HG03175 (cell line): ENCODE results near the gene SF3A2.
A peak's percentile ranks its signal among the peaks of the same experiment; 100 is the strongest.

Experiments used
- ATAC-seq: cut with Tn5 transposase; IDR thresholded peaks from one replicate; pipeline ENCODE4 v1.9.1; 2021; ENCODE audit warnings: mild to moderate bottlenecking, moderate library complexity; ENCODE audit not compliant: unreplicated experiment

Gene SF3A2

DNA sequence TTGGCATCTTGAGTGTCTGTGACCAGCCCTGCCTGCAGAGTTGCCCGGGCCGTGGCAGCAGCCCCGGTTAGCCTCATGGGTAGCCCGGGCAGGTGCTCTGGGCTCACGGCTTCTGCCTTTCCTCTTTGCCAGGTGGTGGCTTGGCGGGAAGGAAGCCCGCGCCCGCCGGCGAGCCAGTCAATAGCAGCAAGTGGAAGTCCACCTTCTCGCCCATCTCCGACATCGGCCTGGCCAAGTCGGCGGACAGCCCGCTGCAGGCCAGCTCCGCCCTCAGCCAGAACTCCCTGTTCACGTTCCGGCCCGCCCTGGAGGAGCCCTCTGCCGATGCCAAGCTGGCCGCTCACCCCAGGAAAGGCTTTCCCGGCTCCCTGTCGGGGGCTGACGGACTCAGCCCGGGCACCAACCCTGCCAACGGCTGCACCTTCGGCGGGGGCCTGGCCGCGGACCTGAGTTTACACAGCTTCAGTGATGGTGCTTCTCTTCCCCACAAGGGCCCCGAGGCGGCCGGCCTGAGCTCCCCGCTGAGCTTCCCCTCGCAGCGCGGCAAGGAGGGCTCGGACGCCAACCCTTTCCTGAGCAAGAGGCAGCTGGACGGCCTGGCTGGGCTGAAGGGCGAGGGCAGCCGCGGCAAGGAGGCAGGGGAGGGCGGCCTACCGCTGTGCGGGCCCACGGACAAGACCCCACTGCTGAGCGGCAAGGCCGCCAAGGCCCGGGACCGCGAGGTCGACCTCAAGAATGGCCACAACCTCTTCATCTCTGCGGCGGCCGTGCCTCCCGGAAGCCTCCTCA, 10.4 kb upstream of the SF3A2 start:
- ATAC-seq: no peak

DNA sequence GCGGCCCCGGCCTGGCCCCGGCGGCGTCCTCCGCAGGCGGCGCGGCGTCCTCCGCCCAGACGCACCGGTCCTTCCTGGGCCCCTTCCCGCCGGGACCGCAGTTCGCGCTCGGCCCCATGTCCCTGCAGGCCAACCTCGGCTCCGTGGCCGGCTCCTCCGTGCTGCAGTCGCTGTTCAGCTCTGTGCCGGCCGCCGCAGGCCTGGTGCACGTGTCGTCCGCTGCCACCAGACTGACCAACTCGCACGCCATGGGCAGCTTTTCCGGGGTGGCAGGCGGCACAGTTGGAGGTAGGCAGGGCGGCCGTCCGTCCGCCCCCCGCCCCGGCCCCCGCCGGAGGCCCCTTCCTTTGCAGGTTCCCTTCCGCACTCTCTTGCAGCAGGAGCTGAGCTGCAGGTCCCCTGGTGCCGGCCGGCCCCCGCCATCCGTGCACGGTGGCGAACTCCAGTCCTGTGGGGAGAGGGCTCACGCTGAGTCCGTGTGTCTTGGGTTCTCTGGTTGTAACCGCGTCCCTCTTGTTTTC, 9.7 kb upstream of the SF3A2 start:
- ATAC-seq: no peak

DNA sequence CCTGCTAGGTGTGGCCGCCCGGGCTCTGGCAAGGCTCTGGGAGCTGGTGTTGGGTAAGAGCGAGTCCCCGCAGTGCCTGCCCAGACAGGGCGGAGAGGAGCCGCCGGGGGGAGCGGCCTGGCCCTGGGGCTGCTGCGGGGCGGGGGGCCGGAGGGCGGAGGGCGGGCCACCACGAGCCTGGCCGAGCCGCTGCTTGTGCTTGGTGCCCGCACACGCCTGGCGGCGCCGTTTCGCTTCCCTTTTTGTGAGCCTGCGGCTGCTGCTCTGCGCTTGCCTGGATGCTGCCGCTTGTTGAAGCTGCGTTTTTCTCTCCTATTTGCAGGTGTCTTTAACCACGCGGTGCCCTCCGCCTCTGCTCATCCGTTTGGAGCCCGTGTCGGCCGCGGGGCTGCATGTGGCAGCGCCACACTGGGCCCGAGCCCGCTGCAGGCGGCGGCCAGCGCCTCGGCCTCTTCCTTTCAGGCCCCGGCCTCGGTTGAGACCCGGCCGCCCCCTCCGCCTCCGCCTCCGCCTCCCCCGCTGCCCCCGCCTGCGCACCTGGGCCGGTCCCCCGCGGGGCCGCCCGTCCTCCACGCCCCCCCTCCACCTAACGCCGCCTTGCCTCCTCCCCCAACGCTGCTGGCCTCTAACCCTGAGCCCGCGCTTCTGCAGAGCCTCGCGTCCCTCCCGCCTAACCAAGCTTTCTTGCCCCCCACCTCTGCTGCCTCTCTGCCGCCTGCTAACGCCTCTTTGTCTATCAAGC, 9.0 kb upstream of the SF3A2 start:
- ATAC-seq: no peak

DNA sequence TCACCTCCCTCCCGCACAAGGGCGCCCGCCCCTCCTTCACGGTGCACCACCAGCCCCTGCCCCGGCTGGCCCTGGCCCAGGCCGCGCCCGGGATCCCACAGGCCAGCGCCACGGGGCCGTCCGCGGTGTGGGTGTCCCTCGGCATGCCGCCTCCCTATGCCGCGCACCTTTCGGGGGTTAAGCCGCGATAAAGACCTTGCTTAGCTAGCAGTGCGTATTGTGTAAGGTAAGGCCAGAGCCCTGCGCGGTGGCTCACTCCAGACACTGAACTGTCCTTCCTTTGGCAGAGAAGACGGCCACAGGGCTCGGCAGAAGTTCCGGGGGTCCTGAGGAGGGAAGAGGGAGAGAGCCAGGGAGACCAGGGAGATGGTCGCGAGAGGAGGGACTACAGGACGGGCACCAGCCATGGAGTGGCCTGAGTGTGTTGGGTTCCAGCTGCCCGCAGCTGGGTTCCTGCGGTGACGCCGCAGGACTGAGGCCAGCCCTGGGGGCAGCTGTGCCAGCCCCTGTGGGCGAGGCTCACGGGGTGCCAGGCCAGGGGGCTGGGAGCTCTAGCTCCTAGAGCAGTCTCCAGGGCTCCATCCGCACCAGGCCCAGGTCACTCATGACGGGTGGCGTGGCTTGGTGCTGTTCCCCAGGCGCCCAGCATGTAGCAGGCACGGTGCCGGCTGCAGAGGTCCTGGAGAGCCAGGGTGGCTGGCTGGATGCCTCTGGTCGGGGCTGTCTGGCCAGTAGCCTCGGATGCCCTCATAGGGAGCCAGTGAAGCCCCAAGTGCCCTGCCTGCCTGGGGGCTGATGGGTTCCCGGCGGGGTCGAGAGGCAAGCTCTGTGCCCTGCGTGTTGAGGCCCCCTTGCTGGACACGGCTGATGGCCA, 8.2 kb upstream of the SF3A2 start:
- ATAC-seq: no peak

DNA sequence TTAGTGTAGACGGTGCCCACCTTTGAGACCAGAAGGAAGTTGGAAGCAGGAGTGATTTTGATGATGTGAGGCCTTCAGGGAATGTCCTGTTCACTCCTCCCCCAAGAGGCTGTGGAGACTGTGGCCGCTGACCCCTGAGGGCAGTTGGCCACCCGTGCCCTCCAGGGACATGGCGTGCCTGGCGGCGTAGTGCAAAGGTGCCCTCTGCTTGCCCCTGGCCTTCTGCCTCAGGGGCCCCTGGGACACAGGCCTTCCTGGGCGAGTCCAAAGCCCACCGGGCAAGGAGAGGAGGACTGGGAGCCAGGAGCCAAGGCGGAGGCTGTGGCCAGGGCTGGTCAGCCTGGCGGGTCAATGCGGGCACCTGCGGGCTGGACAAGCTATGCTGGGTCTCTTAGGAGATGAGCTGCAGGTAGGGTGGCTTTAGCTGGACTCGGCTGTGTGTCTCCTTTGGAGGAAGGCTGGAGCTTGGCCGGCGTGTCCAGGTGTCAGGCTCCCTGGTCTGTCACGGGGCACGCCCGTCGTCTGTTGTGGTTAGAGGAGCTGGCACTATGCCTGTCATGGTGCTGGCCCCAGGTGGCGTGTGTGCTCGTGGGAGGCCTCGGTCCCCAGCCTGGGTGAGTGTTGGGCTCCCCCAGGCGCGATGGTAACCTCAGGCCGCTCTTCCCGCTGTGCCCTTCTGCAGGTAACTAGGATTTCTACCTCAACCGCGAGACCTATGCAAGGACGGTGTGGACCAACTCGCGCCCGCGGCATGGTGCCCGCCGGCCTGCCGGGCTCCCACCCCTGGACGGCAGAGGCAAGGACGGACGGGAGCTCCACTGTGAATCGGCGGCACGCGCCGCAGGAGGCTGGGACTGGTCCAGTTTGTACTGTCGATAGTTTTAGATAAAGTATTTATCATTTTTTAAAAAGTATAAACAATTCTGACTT, 7.3 kb upstream of the SF3A2 start:
- no peak for ATAC-seq

DNA sequence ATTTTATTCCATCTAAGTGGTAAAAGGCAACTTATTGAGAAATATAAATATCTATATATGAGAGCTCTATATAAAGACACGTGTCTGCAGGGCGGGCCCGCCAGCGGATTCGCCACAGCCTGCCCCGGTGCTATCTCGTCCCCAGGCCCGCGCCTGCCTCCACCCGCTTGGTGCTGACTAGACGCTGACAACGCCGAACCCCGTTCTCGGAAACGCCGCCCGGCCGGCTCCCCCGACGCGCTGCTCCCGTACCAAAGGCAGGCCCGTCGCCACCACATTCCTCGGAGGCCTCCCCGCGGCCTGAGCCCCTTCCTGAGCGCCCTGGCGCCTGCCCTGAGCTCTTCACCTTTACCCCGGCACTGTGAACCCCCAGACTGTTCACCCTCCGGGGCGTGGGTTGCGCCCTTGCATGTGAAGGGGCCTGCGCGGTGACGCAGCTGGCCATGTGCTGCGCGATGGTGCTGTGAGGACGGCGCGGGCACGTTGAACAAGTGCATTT, 6.5 kb upstream of the SF3A2 start:
- no peak for ATAC-seq

DNA sequence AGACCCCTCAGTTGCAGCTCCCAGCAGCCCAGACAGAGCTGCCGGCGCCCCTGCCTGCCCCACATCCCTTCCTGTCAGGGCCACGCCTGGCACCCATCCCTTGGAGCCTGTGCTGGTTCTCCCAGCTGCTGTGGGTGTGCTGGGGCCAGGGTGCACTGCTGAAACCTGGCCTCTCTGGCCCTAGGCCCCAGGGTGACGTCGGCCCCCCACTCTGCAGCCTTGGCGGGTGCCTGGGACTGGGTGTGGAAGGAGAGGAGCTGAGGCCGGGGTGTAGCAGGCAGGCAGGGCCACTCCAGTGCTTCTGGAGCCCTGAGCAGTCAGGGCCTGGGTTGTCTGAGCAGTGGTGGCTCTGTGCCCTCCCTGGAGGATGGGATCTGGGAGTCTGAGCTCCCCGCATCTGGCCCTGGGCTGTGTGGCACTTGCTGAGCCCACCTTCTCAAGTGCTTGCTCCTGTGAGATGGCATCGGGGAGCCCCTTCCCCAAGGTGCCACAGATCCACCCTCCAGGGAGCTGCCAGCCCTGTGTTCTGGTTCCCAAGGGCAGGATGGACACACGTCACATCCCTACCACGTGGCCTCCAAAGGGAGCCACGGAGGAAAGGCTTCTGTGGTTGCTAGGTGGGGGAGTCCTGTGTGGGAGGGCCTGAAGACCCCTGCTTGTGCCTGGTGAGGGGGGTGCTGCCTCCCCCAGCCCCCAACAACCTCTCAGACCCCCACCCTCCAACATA, 5.7 kb upstream of the SF3A2 start:
- no peak for ATAC-seq

DNA sequence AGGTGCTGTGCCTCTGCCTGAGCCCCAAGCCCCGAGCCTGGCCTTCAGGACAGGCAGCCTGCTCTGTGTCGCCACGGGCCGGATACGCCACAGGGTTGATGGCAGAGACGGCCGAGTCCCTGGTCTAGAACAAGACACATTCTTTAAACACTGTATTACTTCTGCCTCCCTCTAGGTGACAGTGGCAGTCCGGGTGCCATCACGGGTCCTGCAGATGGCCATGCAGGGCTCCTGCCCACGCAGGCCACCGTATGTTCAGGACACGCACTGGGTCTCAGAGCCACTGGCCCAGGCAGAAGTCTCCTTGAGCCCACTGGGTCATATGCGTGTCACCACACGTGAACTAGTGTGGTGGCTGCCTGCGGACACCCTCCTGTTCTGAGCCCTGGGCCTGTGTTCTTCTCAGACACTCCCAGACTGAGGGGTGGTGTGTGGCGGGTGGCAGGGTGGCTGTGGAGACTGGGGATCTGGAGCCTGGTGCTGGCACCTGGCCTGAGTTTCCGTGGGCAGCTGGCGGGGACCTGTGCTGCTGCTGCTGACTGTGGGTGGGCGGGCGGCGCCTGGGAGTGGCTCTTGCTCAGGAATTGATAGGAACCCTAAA, 4.9 kb upstream of the SF3A2 start:
- ATAC-seq: no peak

DNA sequence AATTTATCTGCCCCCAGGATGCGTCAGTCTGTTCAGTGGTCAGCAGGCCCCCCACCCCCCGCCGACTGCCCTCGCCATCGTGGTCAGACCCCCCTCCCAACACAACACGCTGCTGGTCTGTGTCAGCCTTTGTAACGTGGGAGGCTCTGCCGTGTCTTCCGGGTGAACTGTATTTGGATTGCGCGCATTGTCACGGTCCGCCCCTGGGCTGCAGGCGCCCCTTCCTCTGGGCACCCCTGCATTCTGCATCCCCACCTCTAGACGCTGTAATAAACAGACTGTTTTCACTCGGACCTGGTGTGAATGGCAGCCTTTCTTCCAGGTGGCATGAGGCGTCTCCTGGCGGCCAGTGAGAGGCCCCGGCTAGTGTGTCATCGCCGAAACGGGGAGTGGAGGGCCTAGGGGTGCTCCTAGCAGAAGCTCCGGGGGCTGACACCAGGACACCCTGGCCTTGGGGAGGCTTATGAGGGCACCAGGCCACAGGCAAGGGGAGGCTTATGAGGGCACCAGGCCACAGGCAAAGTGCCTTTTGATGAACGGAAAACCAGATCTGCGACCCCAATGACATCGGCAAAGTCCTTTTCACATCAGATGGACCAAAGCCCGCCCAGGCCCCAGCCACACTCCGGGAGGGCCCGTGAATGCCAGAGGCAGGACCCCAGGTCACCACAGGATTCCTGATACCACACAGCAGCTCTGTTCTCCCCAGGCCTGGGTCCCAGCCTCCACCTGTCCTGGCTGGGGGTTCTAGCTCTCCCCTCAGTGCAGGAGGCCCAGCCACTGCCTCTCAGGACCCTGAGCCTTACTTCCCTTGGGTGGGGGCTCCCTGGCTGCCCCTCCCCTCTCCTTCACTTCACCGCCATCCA, 4.1 kb upstream of the SF3A2 start:
- no peak for ATAC-seq

DNA sequence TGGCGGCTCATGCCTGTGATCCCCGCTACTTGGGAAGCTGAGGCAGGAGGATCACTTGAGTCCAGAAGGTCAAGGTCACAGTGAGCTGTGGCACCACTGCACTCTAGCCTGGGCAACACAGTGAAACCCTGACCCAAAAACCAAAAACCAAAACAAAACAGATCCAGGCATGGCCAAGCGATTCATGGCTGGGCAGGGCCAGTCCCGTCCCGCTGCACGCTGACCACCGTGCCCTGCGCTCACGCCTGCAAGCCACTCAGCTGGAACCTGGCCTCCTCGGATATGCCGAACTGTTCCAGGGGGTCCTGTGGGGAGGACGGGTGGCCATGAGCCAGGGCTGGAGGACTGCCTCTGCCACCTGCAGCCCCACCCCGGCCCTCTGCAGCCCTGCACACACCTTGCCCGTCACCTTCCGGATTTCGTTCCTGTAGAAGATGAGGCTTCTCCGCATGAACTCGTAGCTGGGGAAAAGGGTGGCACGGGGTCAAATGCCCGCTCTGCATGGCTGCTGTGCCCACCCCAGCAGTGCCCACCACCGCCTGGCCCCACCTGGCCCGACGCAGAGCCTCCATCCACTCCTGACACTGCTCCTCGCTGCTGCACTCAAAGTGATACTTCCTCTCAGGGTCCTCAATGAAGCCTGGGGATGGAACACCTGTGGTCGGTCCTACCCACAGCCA, 2.9 kb upstream of the SF3A2 start:
- no peak for ATAC-seq

DNA sequence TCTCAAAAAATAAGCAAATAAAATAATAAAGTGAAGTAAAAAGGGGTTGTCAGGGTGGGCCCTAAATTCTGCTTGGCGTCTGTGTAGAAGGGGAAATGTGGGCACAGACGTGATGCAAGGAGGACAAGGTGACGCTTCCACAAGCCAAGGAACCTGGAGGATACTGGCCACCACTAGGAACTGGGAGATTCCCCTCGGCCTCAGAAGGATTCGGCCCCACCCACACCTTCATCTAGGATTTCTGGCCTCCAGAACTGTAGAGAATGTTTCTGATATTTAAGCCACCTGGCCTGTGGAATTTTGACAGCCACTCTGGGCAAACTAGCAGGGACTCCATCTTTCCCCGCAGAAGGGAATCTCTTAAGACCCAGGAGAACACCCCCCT, 1.6 kb upstream of the SF3A2 start:
- ATAC-seq: no peak

DNA sequence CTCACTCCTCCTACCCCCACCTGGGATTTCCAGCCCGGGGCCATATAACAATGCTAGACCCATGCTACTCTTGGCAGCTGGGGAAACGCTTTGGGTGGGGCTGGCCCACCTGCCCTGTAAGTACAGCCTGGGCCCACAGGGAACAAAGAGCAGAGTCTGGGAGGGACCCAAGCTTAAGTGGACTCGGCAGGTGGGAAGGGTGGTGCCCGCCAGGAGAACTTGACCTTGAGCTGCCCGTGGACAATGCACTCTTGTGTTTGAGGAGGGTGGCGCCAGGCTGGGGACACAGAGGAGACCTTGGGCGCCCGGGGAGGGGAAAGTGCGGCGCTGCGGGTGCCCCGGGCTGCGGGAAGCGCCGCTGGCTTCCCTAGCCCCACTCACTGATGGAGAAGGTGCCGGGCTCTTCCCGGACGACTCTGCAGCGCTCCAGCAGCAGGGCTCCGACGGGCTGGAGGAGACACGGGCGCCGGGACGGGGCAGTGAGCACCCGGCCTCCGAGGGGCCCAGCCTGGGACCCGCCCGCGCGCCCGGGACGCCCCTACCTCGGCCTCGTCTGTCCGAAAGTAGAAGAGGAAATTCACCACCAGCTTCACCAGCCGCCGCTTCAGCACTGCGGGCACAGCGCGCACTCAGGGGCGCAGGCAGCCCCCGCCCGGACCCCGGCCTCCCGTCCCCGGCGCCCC, 1.1 kb upstream of the SF3A2 start:
- peak; percentile 4 for ATAC-seq

DNA sequence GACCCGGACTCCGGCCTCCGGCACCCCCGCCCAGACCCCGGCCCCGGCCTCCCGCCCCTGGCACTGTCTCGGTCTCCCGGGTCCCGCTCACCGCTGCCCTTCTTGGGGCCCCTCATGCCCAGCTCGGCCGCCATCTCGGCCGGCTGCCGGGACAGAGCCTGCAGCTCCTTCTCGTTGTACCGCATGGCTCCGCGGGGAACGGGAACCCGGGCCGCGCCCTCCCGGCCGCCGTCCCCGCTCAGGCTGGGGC, 635 bp upstream of the SF3A2 start:
- no peak for ATAC-seq

DNA sequence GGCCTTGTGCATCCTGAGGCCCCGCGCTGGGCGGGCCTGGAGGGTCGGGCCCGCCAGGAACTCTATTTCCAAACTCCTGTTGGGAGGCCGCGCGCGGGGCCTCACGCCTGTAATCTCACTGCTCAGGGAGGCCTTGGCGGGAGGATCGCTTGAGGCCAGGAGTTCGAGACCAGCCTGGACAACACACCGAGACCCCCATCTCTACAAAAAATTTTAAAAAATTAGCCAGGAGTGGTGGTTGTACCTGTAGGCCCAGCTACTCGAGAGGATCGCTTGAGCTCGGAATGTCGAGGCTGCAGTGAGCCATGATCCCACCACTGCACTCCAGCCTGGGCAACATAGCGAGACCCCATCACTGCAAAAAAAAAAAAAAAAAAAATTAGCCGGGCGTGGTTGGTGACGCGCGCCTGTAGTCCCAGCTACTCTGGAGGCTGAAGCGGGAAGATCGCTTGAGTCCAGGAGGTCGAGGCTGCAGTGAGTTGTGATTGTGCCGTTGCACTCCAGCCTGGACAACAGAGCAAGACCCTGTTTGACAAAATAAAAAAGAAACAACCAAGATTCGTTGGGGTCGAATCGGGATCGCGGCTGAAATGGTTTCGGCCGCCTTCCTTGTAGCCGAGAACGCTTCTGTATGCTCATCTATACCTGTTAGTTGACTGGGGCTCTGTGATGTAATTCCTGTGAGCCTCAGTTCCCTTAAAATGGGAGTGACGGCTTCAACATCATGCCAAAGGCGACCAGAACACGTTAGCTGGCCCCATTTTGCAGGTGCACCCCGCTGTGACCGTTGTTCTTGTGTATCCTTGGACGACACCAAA, 636 bp downstream of the SF3A2 start:
- ATAC-seq: no peak

DNA sequence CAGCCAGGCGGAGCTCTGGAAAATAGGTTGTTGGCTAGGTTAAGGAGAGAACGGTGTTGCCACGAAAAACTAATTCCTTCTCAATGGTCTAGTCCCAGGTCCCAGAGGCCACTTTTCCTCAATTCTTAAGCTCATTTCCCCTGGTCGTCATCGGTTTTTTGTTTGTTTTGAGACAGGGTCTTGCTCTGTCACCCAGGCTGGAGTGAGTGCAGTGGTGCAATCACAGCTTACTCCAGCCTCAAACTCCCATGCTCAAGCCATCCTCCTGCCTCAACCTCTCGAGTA, 1.2 kb downstream of the SF3A2 start:
- ATAC-seq: no peak

DNA sequence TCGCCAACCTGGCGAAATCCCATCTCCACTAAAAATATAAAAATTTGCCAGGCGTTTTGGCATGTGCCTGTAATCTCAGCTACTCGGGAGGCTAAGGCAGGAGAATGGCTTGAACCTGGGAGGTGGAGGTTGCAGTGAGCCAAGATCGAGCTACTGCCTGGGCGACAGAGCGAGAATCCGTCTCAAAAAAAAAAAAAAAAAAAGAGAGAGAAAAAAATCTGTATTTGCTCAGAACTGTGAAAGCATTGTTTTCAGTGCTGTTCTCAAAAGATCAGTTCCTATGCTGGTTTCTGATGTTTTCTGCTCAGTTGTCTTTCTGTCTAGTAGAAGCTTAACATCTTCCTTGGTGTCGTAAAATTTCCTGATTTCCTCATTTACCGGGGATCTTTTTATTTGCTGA, 2.5 kb downstream of the SF3A2 start:
- no peak for ATAC-seq
